ENCODE measurements around the gene HOXA1.

HOXA1 gene

DNA sequence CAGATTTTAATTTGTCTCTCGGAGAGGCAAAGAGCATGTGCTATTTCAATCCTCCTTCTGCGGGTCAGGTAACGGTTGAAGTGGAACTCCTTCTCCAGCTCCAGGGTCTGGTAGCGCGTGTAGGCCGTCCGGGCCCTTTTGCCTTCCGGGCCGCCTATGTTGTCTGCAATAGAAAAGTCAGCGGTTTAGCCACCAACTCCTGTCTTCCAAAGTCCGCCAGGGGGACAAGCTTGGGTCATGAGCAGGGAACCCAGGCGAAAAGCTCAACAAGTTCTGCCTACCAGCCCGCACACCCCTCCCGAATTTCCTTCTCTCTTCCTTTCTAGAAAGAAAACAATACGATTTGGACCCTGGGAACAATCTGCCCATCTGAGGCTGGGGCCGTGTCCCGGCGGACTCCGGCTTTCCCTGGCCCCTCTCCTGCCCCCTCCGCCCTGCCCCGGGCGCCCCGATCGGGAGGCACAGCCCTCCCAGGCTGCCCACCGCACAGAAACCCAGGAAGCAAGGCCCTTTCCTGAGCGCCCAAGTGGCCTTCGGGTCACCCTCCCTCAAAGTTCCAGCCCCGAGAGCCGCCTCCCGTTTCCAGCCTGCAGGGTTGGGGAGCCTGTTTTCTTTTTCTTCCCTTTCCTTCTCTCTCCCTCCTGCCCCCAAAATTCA is 46.3 kb upstream of the HOXA1 start:
- TF ChIP-seq, protein P1, sequence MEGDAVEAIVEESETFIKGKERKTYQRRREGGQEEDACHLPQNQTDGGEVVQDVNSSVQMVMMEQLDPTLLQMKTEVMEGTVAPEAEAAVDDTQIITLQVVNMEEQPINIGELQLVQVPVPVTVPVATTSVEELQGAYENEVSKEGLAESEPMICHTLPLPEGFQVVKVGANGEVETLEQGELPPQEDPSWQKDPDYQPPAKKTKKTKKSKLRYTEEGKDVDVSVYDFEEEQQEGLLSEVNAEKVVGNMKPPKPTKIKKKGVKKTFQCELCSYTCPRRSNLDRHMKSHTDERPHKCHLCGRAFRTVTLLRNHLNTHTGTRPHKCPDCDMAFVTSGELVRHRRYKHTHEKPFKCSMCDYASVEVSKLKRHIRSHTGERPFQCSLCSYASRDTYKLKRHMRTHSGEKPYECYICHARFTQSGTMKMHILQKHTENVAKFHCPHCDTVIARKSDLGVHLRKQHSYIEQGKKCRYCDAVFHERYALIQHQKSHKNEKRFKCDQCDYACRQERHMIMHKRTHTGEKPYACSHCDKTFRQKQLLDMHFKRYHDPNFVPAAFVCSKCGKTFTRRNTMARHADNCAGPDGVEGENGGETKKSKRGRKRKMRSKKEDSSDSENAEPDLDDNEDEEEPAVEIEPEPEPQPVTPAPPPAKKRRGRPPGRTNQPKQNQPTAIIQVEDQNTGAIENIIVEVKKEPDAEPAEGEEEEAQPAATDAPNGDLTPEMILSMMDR (IDR thresholded peaks at IDR 0.05; ENCODE audit: low read depth, low read length): peak; percentile 33; the same call in 1 of the 2 replicates
- peak overlapping the region; percentile 80 for H3K4me3 ChIP-seq (ENCODE audit: low read depth, low read length)

DNA sequence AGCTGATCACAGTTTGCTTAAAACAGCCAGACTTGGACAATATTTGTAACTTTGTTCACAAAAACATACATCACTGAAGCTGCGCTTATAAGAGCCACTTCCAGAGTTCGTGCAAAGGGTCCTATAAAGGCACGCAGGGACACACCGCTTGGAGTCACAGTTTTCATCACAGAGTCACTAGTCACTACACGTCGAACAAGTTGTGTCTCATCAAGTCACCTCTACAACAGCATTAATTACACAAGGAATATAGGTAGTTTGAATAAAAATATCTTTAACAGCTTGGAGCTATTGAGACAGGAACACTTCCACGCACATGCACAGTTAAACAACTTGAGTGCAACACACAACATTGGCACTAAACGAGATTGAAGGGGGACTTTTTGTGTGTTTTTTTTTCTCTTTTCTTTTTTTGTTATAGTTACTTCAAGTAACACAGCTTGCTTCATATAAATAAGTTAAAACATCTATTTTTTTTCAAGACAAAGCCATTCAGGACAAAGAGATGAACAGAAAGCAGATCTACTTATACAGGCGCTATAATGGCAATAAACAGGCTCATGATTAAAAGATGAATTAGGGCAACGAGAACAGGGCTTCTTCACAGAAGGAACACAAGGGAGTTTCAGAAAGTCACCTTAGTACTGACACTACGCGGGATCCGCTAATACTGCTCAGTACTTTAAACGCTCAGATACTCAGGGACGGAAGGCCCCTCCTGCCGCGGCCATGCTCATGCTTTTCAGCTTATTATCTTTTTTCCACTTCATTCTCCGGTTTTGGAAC is 45.5 kb upstream of the HOXA1 start:
- TF ChIP-seq, protein P1 (IDR thresholded peaks at IDR 0.05; ENCODE audit: low read depth, low read length): no peak
- peak overlapping the region; percentile 80 for H3K4me3 ChIP-seq (ENCODE audit: low read depth, low read length)

DNA sequence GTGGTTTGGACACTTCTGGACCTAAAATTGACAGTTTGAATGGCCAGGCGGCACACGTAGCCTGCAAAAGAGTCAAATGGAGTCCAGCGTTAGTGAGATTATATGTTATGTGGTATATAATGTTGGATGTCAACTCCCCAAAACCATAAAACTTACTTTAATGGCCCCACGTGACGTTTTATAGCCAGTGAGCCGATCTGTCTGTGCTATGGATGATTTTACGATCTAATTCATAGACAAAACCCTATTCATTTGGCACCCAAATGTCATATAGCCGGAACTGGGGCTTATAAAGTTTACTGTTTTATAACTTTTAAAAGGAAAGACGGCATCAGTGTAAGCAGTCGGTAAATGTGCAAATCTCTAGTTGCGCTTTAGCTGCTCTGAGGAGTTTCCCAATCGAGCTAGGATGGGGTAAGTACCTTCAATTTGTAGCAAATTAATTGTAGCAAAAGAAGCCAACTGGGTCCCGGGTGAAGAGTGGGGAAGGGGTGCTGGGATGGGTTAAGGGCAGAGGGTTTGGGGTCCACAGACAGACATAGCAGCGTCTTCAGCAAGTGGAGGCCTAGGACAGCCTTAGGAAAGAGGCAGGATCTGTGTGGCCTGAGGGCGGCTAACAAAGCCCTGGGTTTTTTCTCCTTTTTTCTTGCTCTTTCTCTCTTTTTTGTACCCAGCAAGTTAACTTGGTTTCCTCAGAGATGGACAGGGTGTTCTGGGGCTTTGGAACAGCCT is 44.5 kb upstream of the HOXA1 start:
- TF ChIP-seq, protein P1 (IDR thresholded peaks at IDR 0.05; ENCODE audit: low read depth, low read length): no peak
- H3K4me3 ChIP-seq (ENCODE audit: low read depth, low read length): peak overlapping the region; percentile 50

DNA sequence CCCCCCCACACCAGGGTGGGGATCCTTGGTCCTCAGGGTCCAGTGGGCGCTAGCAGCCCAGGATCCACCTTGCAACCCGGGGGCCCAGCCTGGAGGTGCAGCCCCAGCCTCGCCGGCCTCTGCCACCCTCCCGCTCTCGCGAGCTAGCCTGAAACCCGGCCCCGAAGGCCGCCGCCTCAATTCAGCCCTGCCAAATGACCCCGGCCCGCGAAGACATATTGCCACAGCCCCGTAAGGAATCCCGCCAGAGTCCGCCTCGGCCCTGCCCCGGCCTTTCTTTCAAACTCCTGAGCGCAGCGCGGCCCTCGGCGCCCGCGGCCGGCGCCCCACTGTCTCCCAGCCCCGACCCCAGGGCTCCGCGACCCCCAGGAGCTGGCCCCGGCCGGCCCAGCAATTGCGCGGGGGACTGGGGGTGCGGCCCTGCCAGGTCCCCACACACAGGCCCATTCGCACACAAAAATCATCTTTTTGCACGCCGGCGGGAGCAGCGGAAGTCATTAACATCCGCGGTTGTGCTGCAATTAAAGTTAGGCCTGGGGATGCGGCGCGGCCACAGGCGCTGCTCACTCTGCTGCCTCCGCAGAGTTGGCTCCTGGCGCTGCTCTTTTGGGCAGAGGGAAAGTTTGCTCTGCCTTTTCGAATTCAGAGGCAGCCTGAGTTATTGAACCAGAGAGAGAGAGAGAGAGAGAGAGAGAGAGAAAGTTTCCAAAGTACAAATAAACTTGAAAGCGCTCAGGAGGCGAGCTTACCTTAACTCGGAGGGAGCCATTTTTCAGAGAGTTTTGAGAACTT is 43.7 kb upstream of the HOXA1 start:
- H3K4me3 ChIP-seq (ENCODE audit: low read depth, low read length): peak overlapping the region; percentile 50
- TF ChIP-seq, protein P1 (IDR thresholded peaks at IDR 0.05; ENCODE audit: low read depth, low read length): no peak

DNA sequence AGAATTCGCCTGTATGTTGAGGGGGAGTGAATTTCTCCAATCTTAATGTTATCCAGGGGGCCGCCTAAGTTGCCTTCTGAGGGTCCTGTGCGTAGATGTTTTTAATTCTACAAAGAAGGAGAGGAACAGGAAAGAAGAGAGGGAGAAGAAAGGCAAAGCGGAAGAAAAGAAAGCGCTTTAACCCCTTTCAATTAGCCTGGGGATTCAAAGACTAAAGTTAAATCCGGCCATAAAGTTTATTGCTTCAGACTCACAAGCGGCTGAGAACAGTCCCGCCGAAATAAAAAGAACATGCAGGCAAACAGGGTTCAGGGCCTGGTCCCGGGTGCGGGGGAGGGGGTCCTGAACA is 43.2 kb upstream of the HOXA1 start:
- TF ChIP-seq, protein P1 (IDR thresholded peaks at IDR 0.05; ENCODE audit: low read depth, low read length): no peak
- H3K4me3 ChIP-seq (ENCODE audit: low read depth, low read length): peak overlapping the region; percentile 50

DNA sequence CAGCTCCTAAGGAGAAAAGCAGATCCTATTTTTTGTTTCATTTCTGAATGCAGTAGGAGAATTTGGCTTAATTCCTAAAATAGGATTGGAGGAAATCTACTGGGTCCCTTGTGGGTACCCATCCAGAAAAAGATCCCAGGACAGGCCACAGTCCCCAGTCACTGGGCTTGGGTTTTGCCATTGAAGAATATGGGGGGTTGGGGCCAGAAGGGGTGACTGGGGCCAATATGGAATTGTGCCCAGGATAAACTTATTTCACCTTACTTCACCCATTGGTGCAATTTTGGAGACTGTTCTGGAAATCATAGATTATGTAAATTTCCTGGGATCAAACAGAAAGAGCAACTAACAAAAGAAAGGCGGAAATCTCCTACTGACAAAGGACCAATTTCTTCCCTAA is 42.7 kb upstream of the HOXA1 start:
- H3K4me3 ChIP-seq (ENCODE audit: low read depth, low read length): peak overlapping the region; percentile 50
- TF ChIP-seq, protein P1 (IDR thresholded peaks at IDR 0.05; ENCODE audit: low read depth, low read length): no peak
